ENCODE measurements around the gene PRDM16. TPM values are rescaled to one million over a fixed set of nuclear protein-coding genes. Genes with fewer than 3 reads are reported as not detected.

Gene PRDM16
- total RNA-seq, 4 donors from 2014 or later = 0.08 to 0.19 (median 0.12) TPM

GRCh38 chr1:3105167-3105863 lies 36.3 kb downstream of the PRDM16 start:
- no peaks in the 10 kb centered on the region for H3K36me3 ChIP-seq
- no peak for DNase-seq
- intact Hi-C loops (cut with DNase I) = no loop called here
- peaks cover 0 to 8% (median 4%) of the 10 kb centered on the region in 3 donors for H3K9me3 ChIP-seq
- H3K27ac ChIP-seq = no peak overlapping the region
- H3K4me3 ChIP-seq = no peak overlapping the region
- peaks cover 0 to 99% (median 0%) of the 10 kb centered on the region in 4 donors for H3K27me3 ChIP-seq
- H3K4me1 ChIP-seq = no peaks in the 10 kb centered on the region
- TF ChIP-seq POLR2A (IDR thresholded peaks at IDR 0.05) = no peak
- no peak for TF ChIP-seq CTCF (IDR thresholded peaks at IDR 0.05)
- WGBS, 2 donors = 19 to 21% methylated on average over 8 to 10 of the region's 24 CpGs

GRCh38 chr1:3106216-3106615 lies 37.2 kb downstream of the PRDM16 start:
- no peak for DNase-seq
- TF ChIP-seq CTCF (IDR thresholded peaks at IDR 0.05) = no peak
- Histone ChIP-seq H3K9me3 (peaks cover 0 to 8% (median 4%) of the 10 kb centered on the region in 3 donors), H3K27ac (no peak overlapping the region), H3K4me1 (no peaks in the 10 kb centered on the region), H3K36me3 (no peaks in the 10 kb centered on the region), H3K27me3 (peaks cover 0 to 99% (median 0%) of the 10 kb centered on the region in 4 donors), H3K4me3 (no peak overlapping the region)
- 72 to 88% methylated on average over 6 to 7 of the region's 8 CpGs for WGBS, 2 donors
- intact Hi-C loops (cut with DNase I) = no loop called here

GRCh38 chr1:3107201-3107600 lies 38.2 kb downstream of the PRDM16 start:
- Histone ChIP-seq H3K27me3 (peaks cover 0 to 99% (median 0%) of the 10 kb centered on the region in 4 donors), H3K27ac (no peak overlapping the region), H3K36me3 (no peaks in the 10 kb centered on the region), H3K9me3 (peaks cover 0 to 8% (median 4%) of the 10 kb centered on the region in 3 donors), H3K4me3 (no peak overlapping the region), H3K4me1 (no peaks in the 10 kb centered on the region)
- WGBS, 2 donors = 46 to 48% methylated on average over 4 to 5 of the region's 7 CpGs
- intact Hi-C loops (cut with DNase I) = no loop called here
- no peak for TF ChIP-seq POLR2A (IDR thresholded peaks at IDR 0.05)
- no peak for TF ChIP-seq CTCF (IDR thresholded peaks at IDR 0.05)
- no peak for DNase-seq

GRCh38 chr1:3109355-3109754 lies 40.4 kb downstream of the PRDM16 start:
- peaks cover 0 to 85% (median 0%) of the 10 kb centered on the region in 4 donors for H3K27me3 ChIP-seq
- intact Hi-C loops (cut with DNase I) = no loop called here
- H3K4me3 ChIP-seq = no peak overlapping the region
- H3K9me3 ChIP-seq = peaks cover 0 to 8% (median 4%) of the 10 kb centered on the region in 3 donors
- H3K36me3 ChIP-seq = no peaks in the 10 kb centered on the region
- DNase-seq = no peak
- no peak for TF ChIP-seq CTCF (IDR thresholded peaks at IDR 0.05)
- TF ChIP-seq POLR2A (IDR thresholded peaks at IDR 0.05) = no peak
- no peaks in the 10 kb centered on the region for H3K4me1 ChIP-seq
- WGBS, 2 donors = 49 to 60% methylated on average over 1 to 12 of the region's 12 CpGs
- no peak overlapping the region for H3K27ac ChIP-seq

- H3K4me1 ChIP-seq = no peaks in the 10 kb centered on the region
- H3K9me3 ChIP-seq = peaks cover 0 to 8% (median 4%) of the 10 kb centered on the region in 3 donors
- no peak overlapping the region for H3K27ac ChIP-seq
- DNase-seq = no peak
- 57 to 80% methylated on average over 32 to 34 of the region's 36 CpGs for WGBS, 2 donors
- H3K4me3 ChIP-seq = no peak overlapping the region
- TF ChIP-seq POLR2A (IDR thresholded peaks at IDR 0.05) (no peak), CTCF (IDR thresholded peaks at IDR 0.05) (no peak)
- peaks cover 0 to 78% (median 0%) of the 10 kb centered on the region in 4 donors for H3K27me3 ChIP-seq
- intact Hi-C loops (cut with DNase I) = no loop called here
- H3K36me3 ChIP-seq = no peaks in the 10 kb centered on the region
These were observed 42.5 kb downstream of the PRDM16 start for GRCh38 chr1:3111348-3112021.
